Measurements from ENCODE around the gene CLSTN1.
"Not testable (repeated sequence)": the region's sequence is repeated elsewhere in the genome, so short reads cannot be mapped to it uniquely, and the experiment has no call there.

The CLSTN1 gene

GRCh38 chr1:9825093-9826074 is 1.6 kb upstream of the CLSTN1 start:
- DNase-seq: peak; percentile 53

DNA sequence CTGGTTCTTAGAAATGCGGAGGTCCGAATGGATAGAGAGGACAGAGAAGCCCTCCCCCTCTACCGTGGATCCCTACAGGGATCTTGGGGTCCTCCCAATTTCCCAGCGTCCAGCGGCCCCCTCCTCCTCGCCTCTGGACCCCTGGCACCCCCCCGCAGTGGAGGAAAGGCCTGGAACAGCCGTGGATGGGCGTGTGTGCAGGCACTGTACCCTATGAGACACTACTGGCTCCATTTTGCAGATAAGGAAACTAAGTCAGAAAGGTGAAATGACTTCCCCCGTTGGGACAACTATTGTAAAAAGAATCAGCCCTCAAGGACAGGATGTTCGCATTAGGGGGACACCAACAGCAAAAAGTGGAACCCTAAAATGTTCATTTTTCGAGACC is 931 bp upstream of the CLSTN1 start:
- DNase-seq: no peak

- no peak for DNase-seq
Observed at GRCh38 chr1:9823693-9823942, 147 bp downstream of the CLSTN1 start.

DNA sequence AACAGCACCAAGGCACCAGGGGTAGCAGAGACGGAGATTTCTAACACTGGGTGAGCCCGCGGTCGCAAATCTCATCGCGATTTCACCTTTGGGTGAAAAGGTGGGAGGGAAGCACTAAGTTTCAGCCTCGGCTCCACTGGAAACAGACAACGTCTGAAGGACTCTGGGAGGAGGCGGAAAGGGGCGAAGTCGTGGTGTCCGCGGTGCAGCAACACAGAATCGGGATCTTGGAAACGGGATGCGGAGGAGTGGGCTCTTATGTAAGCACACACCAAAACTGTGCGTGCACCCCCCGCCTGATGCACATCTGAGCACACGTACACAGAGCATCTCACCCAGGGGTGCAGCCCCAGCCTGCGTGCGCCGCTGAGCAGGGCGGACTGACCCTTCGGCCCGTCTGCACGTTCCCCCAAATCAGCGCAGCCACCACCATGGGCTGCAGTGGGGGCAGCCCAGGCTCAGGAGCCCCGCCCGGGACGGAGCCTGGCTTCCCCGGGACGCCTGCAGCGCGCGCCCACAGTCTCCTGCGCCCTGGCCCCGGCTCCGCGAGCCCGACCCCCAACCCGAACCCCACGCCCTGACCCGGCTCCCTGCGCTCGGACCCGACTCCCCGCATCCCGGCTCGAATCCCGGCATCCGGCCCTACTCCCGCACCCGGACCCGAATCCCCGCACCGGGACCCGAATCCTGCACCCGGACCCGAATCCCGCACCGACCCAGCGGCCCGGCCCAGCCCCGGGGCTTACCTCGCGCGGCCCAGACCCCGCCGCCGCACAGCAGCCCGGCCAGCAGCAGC is 670 bp downstream of the CLSTN1 start:
- DNase-seq: peak; percentile 20

GRCh38 chr1:9822490-9822889 is 1.3 kb downstream of the CLSTN1 start:
- no peak for DNase-seq

GRCh38 chr1:9821710-9822109 is 2.1 kb downstream of the CLSTN1 start:
- DNase-seq: no peak

GRCh38 chr1:9820521-9820920 is 3.2 kb downstream of the CLSTN1 start:
- DNase-seq: no peak

DNA sequence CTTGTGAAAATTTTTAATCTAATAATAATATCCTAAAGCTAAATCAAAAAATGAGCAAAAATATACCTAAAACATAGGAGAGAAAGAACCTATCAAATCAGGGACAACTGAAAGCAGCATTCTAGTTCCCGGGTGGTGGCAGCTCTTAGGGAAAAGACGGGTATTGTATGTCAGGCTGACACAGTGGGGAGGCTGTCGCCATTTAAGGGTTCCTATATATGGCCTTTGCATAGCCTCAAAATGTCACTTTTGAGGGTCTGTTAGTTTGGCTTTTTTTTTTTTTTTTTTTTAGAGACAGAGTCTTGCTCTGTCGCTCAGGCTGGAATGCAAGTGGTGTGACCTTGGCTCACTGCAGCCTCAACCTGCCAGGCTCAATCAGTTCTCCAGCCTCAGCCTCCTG is 6.0 kb downstream of the CLSTN1 start:
- no peak for DNase-seq

GRCh38 chr1:9816199-9816598 is 7.6 kb downstream of the CLSTN1 start:
- no peak for DNase-seq

DNA sequence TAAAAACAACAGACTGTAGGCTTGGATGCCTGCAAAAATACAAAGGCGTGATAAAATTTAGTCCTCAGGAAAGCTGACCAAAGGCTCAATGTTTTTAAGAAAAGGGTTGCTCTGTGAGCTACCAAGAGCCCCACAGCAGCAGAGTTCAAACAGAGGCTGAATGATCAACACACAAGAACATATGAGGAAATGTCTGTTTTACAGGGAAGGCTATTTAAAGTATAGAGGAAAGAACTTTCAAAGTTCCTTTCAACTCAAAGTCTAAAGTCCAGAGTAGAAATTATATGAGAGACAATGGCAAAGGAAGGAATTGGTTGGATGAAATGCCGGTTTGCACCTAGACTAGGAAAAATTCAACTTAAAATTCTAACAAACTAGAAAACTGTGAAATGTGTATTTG is 8.6 kb downstream of the CLSTN1 start:
- no peak for DNase-seq

DNA sequence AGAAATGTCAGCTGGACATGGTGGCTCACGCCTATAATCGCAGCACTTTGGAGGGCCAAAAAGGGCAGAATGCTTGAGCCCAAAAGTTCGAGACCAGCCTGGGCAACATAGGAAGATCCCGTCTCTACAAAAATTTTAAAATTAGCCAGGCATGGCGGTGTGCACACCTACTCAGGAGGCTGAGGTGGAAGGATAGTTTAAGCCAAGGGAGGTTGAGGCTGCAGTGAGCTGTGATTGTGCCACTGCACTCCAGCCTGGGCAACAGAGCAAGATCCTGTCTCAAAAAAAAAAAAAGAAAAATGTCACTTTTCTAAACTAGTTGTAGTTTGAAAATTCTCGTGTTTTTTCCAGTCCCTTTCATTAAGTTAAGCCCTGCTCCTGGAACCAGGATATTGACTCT is 9.1 kb downstream of the CLSTN1 start:
- no peak for DNase-seq

DNA sequence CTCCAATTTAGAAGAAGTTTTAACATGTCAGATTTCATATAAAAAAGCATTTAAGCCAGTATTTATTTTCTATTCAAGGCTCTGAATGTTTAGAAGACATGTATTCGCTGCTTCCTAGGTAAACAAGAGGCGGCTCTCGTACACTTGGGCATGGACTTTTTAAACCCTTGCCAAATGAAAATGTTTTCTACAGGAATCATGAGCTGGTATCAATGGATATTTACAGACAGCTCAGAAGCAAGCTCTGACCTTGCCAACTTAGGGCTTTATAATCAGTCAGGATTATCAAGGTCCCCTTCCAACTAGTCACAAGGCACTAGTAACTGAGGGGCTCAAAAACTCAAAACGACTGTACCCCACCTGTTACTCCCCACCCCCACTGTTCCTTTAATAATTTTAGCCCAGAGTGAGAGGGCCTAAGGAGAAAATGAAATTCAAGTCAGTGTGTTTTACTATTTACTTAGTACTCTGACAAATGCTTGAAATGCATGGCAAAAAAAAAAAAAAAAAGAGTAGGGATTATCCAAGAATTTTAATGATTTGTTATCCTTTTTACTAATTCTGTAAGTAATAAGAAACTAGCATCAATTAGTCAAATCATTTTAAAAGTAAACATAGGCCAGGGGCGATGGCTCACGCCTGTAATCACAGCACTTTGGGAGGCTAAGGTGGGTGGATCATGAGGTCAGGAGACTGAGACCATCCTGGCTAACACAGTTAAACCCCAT is 12.4 kb downstream of the CLSTN1 start:
- no peak for DNase-seq

DNA sequence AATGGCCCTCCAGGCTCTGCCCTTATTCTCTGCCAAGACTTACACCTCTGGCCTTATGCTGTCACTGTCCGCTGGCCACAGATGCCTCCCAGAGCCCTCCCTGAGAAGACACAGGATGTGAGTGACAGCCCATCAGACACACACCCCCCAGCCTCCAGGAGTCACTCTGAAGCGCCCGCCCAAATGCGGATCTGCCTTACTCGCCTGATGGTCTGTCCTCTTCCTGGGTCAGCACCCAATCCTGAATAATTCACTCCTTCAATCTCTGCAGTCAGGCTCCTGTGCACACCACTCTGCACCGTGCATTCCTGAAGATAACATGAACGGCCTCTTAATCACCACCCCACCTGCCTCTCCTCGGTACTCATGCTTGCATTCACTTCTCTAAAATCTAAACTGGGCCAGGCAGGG is 14.7 kb downstream of the CLSTN1 start:
- DNase-seq: no peak

- no peak for DNase-seq
Observed at GRCh38 chr1:9808459-9808858, 15.3 kb downstream of the CLSTN1 start.

DNA sequence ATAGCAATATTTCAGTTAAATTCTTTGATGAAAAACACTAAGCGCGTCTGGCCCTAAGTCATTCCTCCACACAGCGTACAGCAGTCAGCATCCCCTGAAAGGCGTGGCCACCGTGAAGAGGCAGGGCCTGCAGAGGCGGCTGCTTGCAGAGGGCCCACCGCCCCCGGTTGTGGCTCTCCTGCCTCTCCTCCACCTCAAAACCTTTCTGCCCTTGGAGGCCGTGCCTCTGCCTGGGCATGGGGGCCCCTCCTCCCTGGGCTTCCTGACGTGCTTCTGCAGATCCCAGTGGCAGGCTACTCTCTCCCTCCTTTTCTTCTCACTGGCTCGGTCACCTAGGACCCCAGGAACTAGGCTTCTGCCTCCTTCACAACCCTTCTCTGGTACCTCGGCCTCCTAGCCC is 16.2 kb downstream of the CLSTN1 start:
- no peak for DNase-seq

DNA sequence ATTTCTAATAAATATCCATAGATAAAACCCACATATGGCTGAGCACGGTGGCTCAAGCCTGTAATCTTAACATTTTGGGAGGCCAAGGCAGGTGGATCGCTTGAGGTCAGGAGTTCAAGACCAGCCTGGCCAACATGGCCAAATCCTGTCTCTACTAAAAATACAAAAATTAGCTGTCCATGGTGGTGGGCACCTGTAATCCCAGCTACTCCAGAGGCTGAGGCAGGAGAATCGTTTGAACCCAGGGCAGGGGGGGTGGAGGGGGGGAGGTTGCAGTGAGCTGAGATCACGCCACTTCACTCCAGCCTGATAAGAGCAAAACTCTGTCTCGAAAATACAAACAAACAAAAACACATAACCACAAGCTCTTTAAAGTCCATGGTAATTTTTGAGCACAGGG is 17.8 kb downstream of the CLSTN1 start:
- not testable (repeated sequence) for DNase-seq

DNA sequence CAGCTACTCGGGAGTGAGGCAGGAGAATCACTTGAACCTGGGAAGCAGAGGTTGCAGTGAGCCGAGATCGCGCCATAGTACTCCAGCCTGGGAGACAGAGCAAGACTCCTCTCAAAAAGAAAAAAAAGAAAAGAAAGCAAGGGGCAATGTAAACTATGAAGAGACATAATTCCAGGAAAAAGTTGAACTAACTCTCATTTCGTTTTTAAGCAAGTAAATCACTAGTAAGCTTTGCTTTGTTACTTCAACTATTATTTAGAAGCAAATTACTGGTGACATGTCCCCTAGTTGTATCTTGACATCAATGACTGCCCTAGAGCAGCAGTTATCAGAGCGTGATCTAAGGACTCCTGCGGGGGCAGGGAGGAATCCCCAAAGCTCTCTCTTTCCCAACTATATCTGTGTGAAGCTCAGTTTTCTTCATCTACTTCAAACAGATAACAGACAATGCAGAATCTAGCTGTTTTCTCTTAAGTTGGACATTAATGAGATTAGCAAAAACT is 18.7 kb downstream of the CLSTN1 start:
- peak; percentile 30 for DNase-seq

DNA sequence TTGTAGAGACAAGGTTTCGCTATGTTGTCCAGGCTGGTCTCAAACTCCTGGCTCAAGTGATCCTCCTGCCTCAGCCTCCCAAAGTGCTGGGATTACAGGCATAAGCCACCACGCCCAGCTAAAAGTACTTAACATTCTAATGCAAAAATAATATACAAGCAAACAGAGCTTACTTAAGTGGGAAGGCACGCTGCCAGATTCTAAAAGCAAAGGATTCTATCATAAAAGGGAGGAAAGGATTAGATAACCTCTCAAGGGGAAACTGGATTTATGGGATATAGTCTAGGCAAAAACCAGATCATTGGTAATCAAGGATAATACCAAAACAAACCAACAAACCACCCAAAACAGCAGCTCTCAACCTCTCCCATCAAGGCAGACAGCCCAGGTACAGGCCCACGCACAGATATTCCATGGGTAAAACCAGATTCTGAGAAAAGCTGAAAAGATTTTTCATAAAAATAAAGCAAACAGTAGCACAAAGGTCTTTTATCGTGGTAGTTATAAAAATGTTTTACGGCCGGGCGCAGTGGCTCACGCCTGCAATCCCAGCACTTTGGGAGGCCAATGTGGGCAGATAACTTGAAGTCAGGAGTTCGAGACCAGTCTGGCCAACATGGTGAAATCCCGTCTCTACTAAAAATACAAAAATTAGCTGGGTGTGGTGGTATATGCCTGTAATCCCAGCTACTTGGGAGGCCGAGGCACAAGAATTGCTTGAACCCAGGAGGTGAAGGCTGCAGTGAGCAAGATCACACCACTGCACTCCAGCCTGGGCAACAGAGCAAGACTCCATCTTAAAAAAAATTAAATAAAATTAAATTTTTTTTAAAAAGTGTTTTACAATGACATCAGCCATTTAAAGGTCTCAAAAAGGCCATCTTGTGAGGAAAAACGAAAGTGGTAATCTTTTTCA is 20.5 kb downstream of the CLSTN1 start:
- not testable (repeated sequence) for DNase-seq

DNA sequence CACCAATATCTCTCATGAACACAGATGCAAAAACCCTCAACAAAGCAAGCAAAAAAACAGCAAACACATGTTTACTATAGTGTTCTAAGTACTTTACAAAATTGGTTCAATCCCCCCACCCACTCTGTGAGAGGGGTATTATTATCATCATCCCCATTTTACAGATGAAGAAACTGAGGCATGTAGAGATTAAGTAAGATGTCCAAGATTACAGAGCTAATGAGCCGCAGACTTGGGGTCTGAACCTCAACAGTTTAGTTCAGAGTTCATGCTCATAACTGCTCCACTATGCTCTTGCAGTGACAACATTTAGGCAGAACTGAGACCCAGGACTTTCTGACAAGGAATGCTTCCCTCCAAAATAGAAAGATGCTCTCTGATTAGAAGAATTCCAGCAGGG is 21.9 kb downstream of the CLSTN1 start:
- DNase-seq: no peak

DNA sequence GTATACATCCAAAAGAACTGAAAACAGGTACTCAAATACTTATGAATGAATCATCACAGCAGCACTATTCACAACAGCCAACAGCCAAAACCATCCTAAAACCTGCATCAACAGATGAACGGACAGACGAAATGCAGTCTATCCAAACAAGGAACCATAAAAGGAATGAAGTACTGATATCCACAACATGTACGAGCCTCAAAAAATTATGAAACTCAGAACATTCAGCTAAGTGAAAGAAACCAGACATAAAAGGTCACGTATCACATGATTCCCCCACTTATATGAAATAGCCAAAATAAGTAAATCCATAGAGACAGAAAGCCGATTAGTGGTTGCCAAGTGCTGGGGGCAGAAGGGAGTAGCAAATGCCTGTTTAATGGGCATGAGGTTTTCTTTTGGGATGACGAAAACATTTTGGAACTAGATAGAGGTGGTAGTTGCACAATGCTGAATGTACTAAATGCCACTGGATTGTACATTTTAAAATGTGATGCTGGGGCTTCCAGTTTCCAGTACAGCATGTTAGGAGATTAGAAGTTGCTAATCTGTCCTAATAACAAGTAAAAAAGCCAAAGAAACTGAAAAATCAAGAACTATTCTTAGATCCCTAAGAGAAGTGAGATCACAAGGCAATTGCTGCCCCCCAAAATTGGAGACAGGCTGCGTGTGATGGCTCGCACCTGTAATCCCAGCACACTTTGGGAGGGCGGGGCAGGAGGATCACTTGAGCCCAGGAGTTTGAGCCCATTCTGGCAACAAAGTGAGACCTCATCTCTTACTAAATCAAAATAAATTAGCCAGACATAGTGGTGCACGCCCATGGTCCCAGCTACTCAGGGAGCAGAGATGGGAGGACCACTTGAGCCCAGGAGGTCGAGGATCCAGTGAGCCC is 25.3 kb downstream of the CLSTN1 start:
- no peak for DNase-seq

GRCh38 chr1:9797049-9797448 is 26.7 kb downstream of the CLSTN1 start:
- DNase-seq: no peak

Data from hematopoietic multipotent progenitor cell treated with erythropoietin and hydrocortisone succinate and interleukin-3 and kit ligand, for 6 days (in vitro differentiated cells).